Measurements from ENCODE around the gene FAM20A. TPM values are rescaled to one million over a fixed set of nuclear protein-coding genes. Genes with fewer than 3 reads are reported as not detected.

Gene FAM20A
- total RNA-seq, 1 donor from 2014 or later: not detected

DNA sequence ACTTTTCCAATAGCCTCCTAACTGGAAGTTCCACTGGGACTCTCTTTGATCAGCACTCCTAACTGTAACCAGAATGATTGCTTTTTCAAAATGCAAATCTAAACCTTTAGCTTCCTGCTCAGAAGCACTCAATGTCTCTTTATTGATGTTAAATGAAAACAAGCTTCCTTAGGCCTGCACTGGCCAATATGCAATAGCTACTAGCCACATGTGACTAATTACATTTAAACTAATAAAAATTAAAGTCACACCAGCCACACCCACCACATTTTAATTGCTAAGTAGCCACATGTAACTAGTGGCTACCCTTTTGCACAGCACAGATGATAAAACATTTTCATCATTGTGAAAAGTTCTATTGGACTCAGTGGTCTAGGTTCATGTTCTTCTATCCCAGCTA, 31.8 kb downstream of the FAM20A start:
- intact Hi-C loops (cut with micrococcal nuclease): no loop called here

DNA sequence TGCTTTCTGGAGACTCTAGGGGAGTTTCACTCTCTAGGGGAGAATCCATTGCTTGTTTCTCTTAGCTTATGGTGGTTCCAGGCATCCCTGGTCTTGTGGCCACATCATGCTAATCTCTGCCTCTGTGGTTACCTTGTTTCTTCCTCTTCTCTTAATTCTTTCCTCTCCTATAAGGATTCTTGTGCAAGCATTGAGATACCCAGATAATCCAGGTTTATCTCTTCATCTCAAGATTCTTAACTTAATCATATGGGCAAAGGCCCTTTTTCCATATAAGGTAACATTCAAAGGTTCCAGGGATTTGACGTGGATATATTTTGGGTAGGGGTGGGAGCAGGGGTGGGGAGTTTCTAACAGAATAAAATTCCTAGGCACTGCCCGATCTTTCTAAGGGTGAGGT, 32.6 kb downstream of the FAM20A start:
- intact Hi-C loops (cut with micrococcal nuclease): no loop called here

DNA sequence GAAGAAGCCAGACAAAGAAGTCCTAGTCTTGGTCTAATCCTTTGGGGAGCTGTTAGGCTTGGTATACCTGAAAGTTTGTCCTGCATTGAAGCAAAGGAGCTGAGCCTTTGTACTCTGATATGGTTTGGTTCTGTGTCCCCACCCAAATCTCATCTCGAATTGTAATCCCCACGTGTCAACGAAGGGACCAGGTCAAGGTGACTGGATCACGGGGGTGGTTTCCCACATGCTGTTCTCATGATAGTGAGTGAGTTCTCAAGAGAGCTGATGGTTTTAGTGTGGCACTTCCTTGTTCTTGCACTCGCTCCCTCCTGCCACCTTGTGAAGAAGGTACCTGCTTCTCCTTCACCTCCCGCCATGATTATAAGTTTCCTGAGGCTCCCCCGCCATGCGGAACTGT, 33.6 kb downstream of the FAM20A start:
- intact Hi-C loops (cut with micrococcal nuclease): no loop called here

DNA sequence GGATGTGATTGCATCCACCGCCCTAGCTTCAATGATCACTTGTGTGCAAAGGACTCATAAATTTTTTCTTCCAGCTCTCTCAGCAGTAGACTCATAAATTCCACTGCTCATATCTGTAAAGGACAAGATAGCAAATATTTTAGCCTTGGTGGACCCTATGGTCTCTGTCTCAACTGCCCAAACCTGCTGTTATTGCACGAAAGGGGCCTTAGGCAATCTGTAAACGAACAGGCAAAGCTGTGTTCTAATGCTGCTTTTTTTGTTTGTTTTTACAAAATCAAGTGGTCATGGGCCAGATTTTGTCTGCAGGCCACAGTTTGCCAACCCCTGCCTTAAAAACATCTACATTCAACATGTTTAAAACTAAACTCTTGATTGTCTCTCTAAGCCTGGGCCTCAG, 34.1 kb downstream of the FAM20A start:
- intact Hi-C loops (cut with micrococcal nuclease): no loop called here

DNA sequence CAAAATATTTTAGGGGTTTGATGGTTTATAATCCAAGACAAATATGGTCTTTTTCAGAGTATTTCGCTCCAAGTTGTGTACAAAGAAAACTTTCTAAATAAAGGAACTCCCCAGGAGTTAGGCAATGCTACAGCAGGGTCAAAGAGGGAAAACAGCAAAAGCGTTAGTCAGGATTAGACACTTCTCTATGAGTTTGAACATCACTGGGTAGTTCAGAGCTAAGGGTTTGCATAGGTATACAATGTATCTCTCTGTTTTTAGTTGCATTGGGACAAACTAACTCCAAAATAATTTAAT, 34.8 kb downstream of the FAM20A start:
- intact Hi-C loops (cut with micrococcal nuclease): no loop called here

DNA sequence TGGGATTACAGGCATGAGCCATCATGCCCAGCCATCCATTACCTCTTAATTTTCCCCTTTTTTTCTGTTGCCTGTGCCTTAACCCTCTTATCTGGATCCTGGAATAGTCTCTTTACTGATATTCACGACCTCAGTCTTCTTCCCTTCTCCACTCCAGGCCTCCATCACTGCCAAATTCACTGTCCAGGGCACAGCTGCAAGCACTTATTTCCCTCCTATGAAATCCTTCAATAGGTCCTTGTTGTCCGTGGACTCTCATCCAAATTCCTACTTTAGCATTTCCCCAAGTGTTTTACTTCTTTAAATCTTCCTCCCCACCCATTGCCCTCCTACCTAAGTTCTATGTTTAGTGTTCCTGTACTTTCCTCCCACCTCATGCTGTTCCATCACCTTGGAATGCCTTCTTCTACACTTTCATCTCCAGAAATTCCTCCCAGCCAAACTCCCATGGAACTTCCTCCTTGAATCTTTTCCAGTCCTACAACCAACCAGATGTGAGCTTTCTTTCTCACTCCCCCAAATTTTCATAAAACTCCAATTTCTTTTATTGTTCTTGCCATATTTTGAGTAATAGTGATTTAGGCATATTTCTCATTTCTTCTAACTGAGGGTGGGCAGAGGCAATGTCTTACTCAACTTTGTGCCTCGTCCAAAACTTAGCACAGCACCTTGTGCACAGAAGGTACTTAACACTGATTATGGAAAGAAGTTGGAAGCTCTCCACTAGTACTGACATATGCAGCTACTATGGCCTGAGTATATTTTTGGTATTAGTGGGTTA, 35.3 kb downstream of the FAM20A start:
- intact Hi-C loops (cut with micrococcal nuclease): no loop called here

DNA sequence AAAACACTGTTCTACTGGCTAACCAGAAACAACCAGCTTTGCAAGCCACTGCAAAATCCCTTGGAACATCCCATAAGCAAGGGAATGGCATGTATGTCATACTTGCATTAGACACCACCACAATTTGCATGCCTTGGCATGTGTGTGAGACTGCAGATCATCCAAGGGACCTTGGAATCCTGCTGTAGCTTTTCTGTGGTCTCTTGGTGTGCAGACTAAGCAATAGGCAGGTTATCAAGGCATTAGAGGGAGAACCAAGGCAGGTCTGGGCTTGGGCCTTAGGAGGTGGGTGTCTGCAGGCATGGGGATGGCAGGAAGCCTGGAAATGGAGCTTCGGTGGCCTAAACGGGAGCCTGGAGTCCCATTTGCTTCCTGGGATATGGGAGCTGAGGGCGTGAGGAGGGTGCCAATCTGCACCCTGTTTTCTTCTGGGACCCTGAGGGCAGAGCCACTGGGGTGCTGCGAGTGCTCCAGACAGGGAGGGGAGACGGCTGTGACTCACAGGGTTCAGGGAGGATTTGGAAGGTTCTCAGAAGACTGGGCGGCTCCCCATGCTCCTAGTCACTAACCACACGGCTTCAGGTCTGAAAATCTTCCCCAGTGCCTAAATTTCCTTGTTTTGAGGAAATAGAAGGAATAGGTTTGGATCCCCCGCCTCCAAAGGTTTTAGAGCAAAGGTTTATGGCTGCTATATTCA, 36.6 kb downstream of the FAM20A start:
- intact Hi-C loops (cut with micrococcal nuclease): no loop called here

DNA sequence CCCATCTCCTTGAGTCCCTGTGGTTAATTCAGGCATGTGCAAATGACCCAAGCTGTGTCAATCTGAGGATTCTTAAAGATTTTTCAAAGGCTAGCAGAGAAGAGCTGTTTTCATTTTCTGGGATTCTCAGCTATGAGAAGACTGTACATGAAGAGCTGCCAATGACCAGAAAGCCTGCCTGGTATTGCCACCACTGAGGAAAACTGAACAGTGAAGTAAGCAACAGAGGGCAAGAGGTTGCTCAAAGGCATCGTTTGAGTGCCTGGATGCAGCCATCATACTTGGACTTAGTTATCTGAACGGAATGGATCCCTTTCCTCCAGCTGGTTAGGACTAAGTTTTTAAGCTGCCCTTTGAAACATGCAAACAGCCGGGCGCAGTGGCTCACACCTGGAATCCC, 38.4 kb downstream of the FAM20A start:
- intact Hi-C loops (cut with micrococcal nuclease): no loop called here

DNA sequence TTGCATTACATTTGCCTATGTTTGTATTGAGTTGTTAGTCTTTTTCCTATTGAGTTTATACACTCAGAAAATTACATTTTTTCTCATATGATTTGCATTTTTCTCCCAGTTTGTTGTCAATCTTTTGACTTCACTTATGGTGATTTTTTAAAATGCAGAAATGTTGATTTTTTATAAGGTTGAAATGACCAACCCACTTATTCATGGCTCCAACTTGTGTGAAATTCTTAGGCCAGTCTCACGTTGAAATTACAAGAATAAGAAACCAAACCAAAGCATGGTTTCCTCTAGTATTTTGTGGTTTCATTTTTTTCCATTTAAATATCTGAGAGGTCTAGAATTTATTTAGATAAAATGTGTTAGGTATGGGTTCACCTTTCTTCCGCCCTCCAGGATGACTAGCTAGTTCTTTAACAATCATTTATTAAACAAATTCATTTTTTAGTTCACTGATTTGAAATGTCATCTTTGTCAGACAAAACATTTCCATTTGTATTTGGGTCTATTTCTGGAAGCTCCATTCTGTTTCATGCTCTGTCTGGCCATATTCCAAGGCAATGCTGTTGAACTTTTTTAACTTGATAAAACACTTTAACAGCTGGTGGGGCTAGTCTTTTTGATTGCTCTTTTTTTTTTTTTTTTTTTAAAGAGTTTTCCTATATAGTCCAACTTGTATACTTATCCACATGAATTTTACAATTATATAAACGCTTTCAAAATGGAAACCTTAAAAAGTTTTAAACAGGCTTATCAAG, 40.0 kb downstream of the FAM20A start:
- intact Hi-C loops (cut with micrococcal nuclease): no loop called here

DNA sequence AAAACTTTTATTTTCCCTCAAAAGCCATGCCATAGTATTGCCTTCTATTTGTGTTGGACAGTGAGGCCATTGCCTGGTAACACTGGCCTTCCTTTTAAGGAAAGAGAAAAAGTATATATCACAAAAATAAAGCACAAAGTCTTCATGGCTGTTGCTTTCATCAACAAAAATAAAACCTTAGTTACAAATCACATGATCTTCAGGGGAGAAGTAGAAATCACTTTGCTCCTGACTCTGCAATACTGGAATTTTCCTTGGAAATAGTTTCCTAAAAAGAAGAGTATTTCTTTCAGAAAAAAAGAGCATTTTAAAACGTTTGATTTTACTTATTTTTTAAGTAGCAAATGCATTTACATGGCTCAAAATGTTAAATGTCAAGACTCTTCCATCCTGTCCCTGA, 41.9 kb downstream of the FAM20A start:
- intact Hi-C loops (cut with micrococcal nuclease): no loop called here

DNA sequence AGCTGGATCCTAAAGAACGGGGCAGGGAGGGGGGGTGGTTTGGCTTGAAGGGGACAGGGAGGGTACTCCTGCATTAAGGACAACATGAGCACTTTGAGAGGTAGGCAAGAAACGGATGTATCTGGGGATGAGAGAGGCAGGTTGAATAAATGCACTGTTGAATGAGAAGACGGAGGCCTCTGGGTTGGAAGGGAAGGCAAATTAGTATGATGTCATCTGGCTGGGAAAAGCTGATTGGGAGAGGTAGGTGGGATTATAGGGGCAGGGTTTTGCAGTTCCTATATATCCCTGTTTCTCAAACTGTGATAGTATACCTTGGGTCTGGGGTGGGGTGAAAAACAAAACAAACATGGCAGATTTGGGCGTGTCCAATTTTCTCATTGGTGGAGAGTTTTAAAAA, 44.6 kb downstream of the FAM20A start:
- intact Hi-C loops (cut with micrococcal nuclease): no loop called here

DNA sequence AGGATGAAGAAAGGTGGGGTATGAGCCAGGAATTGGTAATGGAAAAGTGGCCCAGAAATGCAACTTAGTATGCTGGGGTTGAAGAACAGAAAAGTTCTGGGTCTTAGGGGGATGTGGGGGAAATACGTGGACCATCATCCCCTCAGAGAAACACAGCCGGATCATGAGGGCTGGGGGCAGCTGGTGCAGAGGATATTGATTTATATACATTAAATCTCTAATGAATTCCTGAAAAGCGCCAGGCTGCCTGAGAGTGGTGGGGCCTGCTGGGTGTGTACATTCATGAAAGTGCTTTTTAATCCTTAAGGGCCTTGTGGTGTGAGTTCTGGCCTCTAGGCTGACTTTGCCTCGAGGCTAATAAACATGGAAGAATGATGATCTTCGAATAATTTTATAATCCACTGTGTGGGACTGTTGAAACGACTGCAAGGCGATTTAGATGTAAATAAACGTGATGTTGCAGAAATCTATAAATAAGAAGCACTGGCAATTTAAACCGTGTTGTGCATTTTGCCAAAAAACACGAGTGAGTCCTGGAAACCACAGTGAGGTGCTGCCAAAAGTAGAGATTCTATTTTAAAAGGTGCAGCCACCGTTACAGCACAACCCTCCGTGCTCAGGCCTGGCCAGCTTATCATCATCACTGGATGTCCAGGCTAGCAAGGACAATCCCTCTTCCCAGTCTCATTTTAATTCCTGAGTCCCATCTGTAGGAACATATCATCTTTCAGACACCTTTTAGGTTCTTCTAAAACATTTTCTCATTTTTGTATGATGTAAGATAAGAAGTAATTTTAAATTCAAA, 56.9 kb downstream of the FAM20A start:
- intact Hi-C loops (cut with micrococcal nuclease): no loop called here

DNA sequence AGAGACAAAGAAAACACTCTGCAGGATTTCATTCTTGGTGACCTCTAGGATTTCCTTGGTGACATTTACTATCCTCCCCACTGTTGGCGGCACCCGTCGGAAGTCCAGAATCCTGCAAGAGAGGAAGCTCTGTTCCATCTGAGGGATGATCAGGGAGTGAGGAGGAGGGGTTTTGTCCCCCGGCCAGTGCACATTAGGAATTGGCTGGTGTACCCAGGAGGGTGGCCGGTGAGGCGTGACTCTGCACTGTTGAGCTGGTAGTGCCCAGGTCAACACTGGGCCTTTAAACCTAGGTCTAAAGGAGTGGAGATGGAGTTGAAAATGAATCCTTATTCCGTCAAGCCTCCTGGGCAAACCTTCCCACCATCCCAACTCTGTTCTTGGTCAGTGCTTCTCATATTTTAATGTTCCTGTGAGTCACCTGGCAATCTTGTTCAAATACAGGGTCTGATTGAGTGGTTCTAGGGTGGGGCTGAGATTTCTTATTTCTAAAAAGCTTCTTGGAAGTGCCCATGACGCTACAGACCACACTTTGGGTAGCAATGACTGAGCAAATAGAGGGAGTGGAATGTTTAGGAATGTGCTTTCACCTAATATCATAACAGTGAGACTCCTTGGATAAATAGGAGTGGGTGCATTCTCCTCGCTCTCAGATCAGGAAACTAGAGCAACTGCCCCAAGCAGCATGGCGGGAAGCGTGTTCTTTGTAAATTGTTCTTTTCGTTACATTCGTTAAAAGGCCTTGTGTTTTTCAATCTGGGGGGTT, 58.3 kb downstream of the FAM20A start:
- intact Hi-C loops (cut with micrococcal nuclease): no loop called here

DNA sequence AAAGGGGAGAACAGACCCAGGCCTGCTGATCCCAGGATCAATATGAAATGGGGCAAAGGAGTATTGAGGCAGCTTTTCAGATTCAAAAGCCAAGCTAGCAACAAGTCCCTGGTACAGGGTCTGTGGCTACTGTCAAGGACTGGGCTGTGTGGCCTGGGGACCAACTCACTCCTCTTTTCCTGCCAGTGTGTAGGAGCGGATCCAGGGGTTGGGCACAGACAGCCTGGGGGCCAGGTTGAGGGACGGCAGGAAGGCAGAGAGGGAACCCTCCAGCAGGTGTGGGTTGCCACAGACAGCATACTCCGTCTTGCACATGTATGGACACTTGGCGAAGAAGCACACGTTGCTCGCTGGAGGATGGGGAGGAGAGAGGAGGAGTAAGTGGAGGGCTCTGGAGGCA, 59.4 kb downstream of the FAM20A start:
- intact Hi-C loops (cut with micrococcal nuclease): no loop called here

DNA sequence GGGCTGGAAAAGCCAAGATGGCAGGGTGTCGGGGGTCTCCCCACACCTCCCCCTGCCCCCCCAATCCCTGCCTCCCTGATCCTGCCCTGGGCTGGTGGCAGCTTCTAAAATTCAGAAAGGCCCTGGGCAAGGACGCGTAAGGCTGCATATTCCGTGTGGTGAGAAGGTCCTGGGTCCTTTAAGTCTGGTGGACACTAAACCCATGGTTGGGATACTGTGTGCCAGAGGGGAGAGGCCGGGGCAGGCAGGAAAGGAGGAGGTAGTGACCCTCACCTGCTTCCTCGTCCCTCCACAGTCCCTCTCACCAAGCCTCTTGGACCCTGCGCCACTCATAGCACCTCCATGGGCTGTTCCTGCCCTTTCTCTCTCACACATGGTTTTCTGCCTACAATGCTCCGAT, 60.2 kb downstream of the FAM20A start:
- intact Hi-C loops (cut with micrococcal nuclease): no loop called here

DNA sequence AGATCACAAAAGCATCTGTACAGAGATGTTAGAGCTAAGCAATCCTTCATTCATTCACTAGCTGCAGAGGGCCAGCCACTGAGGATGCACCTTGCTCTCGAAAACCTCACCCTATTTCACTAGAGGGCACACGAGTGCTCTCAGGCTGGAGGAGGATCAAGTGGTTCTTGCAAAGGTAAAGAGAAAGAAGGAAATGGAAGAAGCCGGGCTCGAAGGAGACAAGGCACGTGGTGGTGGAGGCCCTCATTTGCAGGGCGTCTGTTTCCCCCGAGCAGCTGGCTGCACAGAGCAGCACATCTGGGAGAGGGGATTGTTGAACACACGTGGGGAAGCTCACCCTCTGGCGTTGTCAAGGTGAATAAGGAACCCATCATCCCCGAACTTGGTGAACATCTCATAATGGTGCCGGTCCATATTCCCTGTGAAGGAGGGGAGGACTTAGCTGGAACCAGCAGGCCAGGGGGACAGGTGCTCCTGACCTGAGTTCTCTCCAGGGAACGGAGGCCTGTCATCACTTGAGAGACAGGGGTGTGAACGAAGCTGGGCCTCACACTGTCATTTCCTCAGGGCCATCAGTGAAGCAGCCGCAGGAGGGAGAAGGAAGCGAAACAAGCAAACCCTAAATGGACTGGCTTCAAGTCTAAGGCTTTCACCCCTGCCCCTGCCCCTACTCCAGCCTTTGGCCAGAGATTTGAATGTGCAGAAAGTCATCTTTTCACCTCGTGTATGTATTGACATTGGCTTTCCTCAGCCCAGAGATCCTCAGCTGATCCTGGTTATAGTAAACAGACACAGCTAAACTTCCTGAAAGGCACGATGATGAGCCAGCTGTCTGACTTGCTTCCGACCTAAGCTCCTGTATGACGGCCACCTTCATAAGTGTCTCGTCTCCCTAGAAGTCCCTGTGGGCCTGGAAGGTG, 61.4 kb downstream of the FAM20A start:
- intact Hi-C loops (cut with micrococcal nuclease): loop anchor here (5.0 kb wide), 1 partner anchor 217 kb away; no protein-coding TSS in a partner anchor

DNA sequence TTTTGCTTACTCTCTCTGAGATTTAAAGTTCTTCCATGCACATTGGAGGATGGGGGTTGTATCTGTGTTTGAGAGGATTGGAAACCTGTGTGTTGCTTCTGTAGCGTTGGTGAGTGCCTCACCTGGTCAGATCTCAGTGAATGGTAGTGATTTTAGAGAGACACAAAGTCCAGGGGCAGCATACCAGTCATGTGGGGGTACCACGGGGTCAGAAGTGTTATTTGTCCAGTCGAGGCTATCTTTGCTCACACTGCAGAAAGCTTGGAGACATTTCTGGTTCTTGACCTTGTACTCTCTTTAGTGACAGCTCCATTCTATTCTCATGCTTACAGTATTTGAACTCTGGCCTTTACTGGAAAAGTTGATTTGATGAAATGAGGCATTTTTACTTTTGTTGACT, 65.2 kb downstream of the FAM20A start:
- intact Hi-C loops (cut with micrococcal nuclease): loop anchor here (5.0 kb wide), 1 partner anchor 221 kb away; no protein-coding TSS in a partner anchor

DNA sequence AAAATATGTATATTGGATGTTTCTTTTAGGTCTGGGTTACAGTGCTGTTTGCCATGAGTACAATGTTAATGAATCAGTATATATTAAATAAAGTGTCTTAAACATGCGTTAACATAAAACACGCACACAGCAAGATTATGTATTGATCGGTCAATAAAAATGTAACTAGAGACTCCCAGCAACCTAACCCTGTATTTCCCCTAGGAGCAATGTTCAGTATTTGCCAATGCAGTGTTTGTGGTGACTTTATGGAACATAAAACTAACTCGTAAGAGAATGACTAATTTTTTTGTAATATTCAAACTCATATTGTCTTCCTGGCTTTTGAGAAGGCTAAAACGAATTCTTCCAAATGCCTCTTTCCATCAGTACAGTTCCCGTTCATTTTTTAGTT, 66.5 kb downstream of the FAM20A start:
- intact Hi-C loops (cut with micrococcal nuclease): loop anchor here (5.0 kb wide), 2 partner anchors 223 to 703 kb away; no protein-coding TSS in a partner anchor

DNA sequence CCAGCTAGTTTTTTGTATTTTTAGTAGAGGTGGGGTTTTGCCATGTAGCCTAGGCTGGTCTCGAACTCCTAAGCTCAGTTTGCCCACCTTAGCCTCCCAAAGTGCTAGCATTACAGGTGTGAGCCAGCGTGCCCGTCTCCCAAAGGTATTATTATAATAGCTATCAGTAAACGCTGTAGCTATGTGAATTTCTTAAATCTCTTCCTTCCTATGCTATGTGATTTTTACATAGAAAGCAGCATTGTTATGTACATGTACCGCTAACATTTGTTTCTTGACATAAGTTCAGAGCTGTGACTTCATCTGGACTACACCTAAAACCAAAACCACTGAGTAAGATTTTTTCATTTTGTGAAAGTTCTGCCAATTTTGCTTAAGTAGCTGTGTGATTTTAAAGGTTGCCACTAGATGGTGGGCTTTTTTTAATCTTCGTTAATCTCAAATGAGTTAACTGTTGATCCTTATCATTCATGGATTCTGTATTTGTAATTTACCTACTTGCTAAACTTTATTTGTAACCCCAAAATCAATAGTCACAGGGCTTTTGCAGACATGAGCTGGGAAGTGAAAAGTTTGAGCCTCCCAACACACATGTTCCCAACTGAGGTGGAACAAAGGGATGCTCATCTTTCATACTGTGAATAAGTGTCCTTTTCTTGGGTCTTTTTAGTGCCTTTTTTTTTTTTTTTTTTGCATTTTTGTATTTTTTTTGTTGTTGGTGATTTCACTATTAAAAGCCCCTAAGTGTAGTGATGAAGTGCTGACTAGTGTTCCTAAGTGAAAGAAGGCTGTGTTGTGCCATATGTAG, 67.1 kb downstream of the FAM20A start:
- intact Hi-C loops (cut with micrococcal nuclease): loop anchor here (5.0 kb wide), 1 partner anchor 703 kb away; no protein-coding TSS in a partner anchor

Data from T-helper 2 cell treated with Interferon-gamma antibody and Interleukin-4, amounts not matched to agents 100 ng/mL and 5 ng/mL, for 36 hours (primary cell).